Right ventricle myocardium superior (tissue), 1 donor: Measurements from ENCODE around the gene PLAGL1. TPM values are rescaled to one million over a fixed set of nuclear protein-coding genes. Genes with fewer than 3 reads are reported as not detected.
"Not testable (repeated sequence)": the region's sequence is repeated elsewhere in the genome, so short reads cannot be mapped to it uniquely, and the experiment has no call there.

ENCODE experiments used
- ATAC-seq: fragments of 200-7000 bp; cut with Tn5 transposase; one replicate; pipeline ENCODE4 v1.9.1; 2020; ENCODE audit warnings: mild to moderate bottlenecking; ENCODE audit not compliant: poor library complexity
- DNase-seq: peaks from one replicate; pipeline ENCODE4 v3.0.0-alpha.2; 2020
- intact Hi-C: fragments of 100-400 bp; cut with DNase I; formaldehyde crosslinking; loops from one replicate; pipeline ENCODE4 v1.11.2; 2022
- total RNA-seq: library from RNA; stranded (reverse); fragmentation: NEBNext Ultra II Directional; extraction: Animal tissue kit (Norgen Biotek cat#: 25700); gene quantifications from one replicate; pipeline ENCODE4 v1.2.1, GENCODE V29; 2021
- donor health status: DM: no; HTN: yes; CAD: no; lungs with severe emphysema.

Gene PLAGL1
- total RNA-seq, 1 donor from 2014 or later: 10.8 TPM

- DNase-seq (no peak), ATAC-seq (no peak)
- intact Hi-C loops: loop anchor here (10.0 kb wide), 1 partner anchor 83 kb away; no protein-coding TSS in a partner anchor
Observed at GRCh38 chr6:144017166-144018094, 9.4 kb upstream of the PLAGL1 start.

- peak; percentile 85 for DNase-seq
- peak; percentile 68 for ATAC-seq
- intact Hi-C loops: loop anchor here (2.0 to 10.0 kb wide), 2 partner anchors 79 to 439 kb away; no protein-coding TSS in a partner anchor
Observed at GRCh38 chr6:144013486-144013909, 5.4 kb upstream of the PLAGL1 start.

- DNase-seq: no peak
- ATAC-seq: no peak
- intact Hi-C loops: loop anchor here (2.0 to 10.0 kb wide), 2 partner anchors 78 to 438 kb away; no protein-coding TSS in a partner anchor
Observed at GRCh38 chr6:144012534-144012933, 4.5 kb upstream of the PLAGL1 start.

- not testable (repeated sequence) for ATAC-seq, DNase-seq
- intact Hi-C loops: loop anchor here (10.0 kb wide), 1 partner anchor 75 kb away; no protein-coding TSS in a partner anchor
Observed at GRCh38 chr6:144009628-144010027, 1.6 kb upstream of the PLAGL1 start.

- intact Hi-C loops: no loop called here
- no peak for DNase-seq
- ATAC-seq: no peak
Observed at GRCh38 chr6:144008846-144009245, 787 bp upstream of the PLAGL1 start.

GRCh38 chr6:144007478-144008119 lies 460 bp downstream of the PLAGL1 start:
- intact Hi-C loops: no loop called here
- ATAC-seq (peak; percentile 71), DNase-seq (peak; percentile 40)

GRCh38 chr6:144006736-144007477 lies 1.2 kb downstream of the PLAGL1 start:
- ATAC-seq: no peak
- intact Hi-C loops: no loop called here
- no peak for DNase-seq

- ATAC-seq: no peak
- DNase-seq: no peak
- intact Hi-C loops: no loop called here
Observed at GRCh38 chr6:143999406-143999805, 8.7 kb downstream of the PLAGL1 start.

- ATAC-seq (no peak), DNase-seq (no peak)
- intact Hi-C loops: no loop called here
Observed at GRCh38 chr6:143998686-143999085, 9.4 kb downstream of the PLAGL1 start.

GRCh38 chr6:143993965-143994646 lies 14.0 kb downstream of the PLAGL1 start:
- ATAC-seq (no peak), DNase-seq (no peak)
- intact Hi-C loops: no loop called here

- DNase-seq (no peak), ATAC-seq (no peak)
- intact Hi-C loops: no loop called here
Observed at GRCh38 chr6:143992285-143992684, 15.8 kb downstream of the PLAGL1 start.

GRCh38 chr6:143986463-143987065 lies 21.5 kb downstream of the PLAGL1 start:
- intact Hi-C loops: no loop called here
- ATAC-seq (no peak), DNase-seq (no peak)

- intact Hi-C loops: no loop called here
- DNase-seq (no peak), ATAC-seq (no peak)
Observed at GRCh38 chr6:143984666-143985065, 23.4 kb downstream of the PLAGL1 start.

- intact Hi-C loops: no loop called here
- no peak for DNase-seq
- ATAC-seq: no peak
Observed at GRCh38 chr6:143982968-143983367, 25.1 kb downstream of the PLAGL1 start.

- DNase-seq (no peak), ATAC-seq (no peak)
- intact Hi-C loops: no loop called here
Observed at GRCh38 chr6:143980921-143981320, 27.1 kb downstream of the PLAGL1 start.

- ATAC-seq (no peak), DNase-seq (no peak)
- intact Hi-C loops: no loop called here
Observed at GRCh38 chr6:143976806-143977349, 31.2 kb downstream of the PLAGL1 start.

GRCh38 chr6:143974089-143974488 lies 34.0 kb downstream of the PLAGL1 start:
- no peak for ATAC-seq
- no peak for DNase-seq
- intact Hi-C loops: no loop called here
